ENCODE measurements around the gene TRIM44.
"Not testable (repeated sequence)": the region's sequence is repeated elsewhere in the genome, so short reads cannot be mapped to it uniquely, and the experiment has no call there.

The TRIM44 gene

GRCh38 chr11:35721651-35722282 lies 59.2 kb downstream of the TRIM44 start:
- DNase-seq, result no peak

GRCh38 chr11:35722641-35723040 lies 60.1 kb downstream of the TRIM44 start:
- DNase-seq, result no peak

- no peak for DNase-seq
These were observed 60.9 kb downstream of the TRIM44 start for GRCh38 chr11:35723493-35723892.

- DNase-seq, result no peak
These were observed 61.3 kb downstream of the TRIM44 start for GRCh38 chr11:35723913-35724312.

- peak; percentile 22 for DNase-seq
These were observed 63.3 kb downstream of the TRIM44 start for GRCh38 chr11:35725885-35726284.

GRCh38 chr11:35727140-35727539 lies 64.6 kb downstream of the TRIM44 start:
- no peak for DNase-seq

GRCh38 chr11:35730254-35730653 lies 67.7 kb downstream of the TRIM44 start:
- DNase-seq, result no peak

- no peak for DNase-seq
These were observed 72.3 kb downstream of the TRIM44 start for GRCh38 chr11:35734669-35735410.

GRCh38 chr11:35735411-35735810 lies 72.8 kb downstream of the TRIM44 start:
- DNase-seq, result no peak

- DNase-seq, result no peak
These were observed 73.3 kb downstream of the TRIM44 start for GRCh38 chr11:35735903-35736302.

GRCh38 chr11:35736952-35737351 lies 74.4 kb downstream of the TRIM44 start:
- no peak for DNase-seq

GRCh38 chr11:35740061-35740799 lies 77.7 kb downstream of the TRIM44 start:
- DNase-seq, result no peak

GRCh38 chr11:35742707-35743454 lies 80.3 kb downstream of the TRIM44 start:
- DNase-seq, result no peak

- DNase-seq, result no peak
These were observed 84.0 kb downstream of the TRIM44 start for GRCh38 chr11:35746356-35747153.

- DNase-seq, result no peak
These were observed 85.1 kb downstream of the TRIM44 start for GRCh38 chr11:35747668-35748067.

- no peak for DNase-seq
These were observed 86.1 kb downstream of the TRIM44 start for GRCh38 chr11:35748644-35749043.

- DNase-seq, result no peak
These were observed 87.7 kb downstream of the TRIM44 start for GRCh38 chr11:35750315-35750714.

GRCh38 chr11:35750981-35751663 lies 88.5 kb downstream of the TRIM44 start:
- DNase-seq, result no peak

GRCh38 chr11:35751664-35752061 lies 89.1 kb downstream of the TRIM44 start:
- no peak for DNase-seq

- DNase-seq, result no peak
These were observed 89.5 kb downstream of the TRIM44 start for GRCh38 chr11:35752115-35752514.

GRCh38 chr11:35753573-35753972 lies 91.0 kb downstream of the TRIM44 start:
- DNase-seq, result not testable (repeated sequence)

GRCh38 chr11:35759951-35760350 lies 97.4 kb downstream of the TRIM44 start:
- DNase-seq, result not testable (repeated sequence)
